ENCODE data around the gene TFCP2L1. TPM values are rescaled to one million over a fixed set of nuclear protein-coding genes. Genes with fewer than 3 reads are reported as not detected.
A peak's percentile ranks its signal among the peaks of the same experiment; 100 is the strongest.
"Not testable (repeated sequence)": the region's sequence is repeated elsewhere in the genome, so short reads cannot be mapped to it uniquely, and the experiment has no call there.

Gene TFCP2L1
- total RNA-seq = 0.11 TPM in 1 of 2 replicates, not detected in the other

- Mint-ChIP-seq H3K27ac (no peak within 1 kb of the TSS), H3K4me1 (ENCODE audit: low read depth) (peaks cover 3% of the 10 kb centered on the region), H3K4me3 (ENCODE audit: low read depth) (peak within 1 kb of the TSS; percentile 47), H3K27me3 (ENCODE audit: low read depth) (peaks cover 28% of the 10 kb centered on the region), H3K9me3 (no peaks in the 10 kb centered on the region), H3K36me3 (ENCODE audit: low read depth) (no peaks in the 10 kb centered on the region)
- DNase-seq (ENCODE audit: low spot score) = peak; percentile 32
- intact Hi-C loops (cut with micrococcal nuclease) = no loop called here
These were observed at the start of gene TFCP2L1 for GRCh38 chr2:121284463-121285449. Gene TFCP2L1 (minus strand): TSS chr2:121285202. CDS start chr2:121285109, 93 bp downstream.

- Mint-ChIP-seq H3K27ac (no peak overlapping the region), H3K36me3 (ENCODE audit: low read depth) (no peaks in the 10 kb centered on the region), H3K27me3 (ENCODE audit: low read depth) (peaks cover 2% of the 10 kb centered on the region), H3K9me3 (no peaks in the 10 kb centered on the region), H3K4me1 (ENCODE audit: low read depth) (no peaks in the 10 kb centered on the region), H3K4me3 (ENCODE audit: low read depth) (no peak overlapping the region)
- intact Hi-C loops (cut with micrococcal nuclease) = no loop called here
- no peak for DNase-seq (ENCODE audit: low spot score)
These were observed 49.0 kb upstream of the TFCP2L1 start for GRCh38 chr2:121333834-121334558.

- intact Hi-C loops (cut with micrococcal nuclease) = no loop called here
- Mint-ChIP-seq H3K27me3 (ENCODE audit: low read depth) (peaks cover 2% of the 10 kb centered on the region), H3K27ac (no peak overlapping the region), H3K4me3 (ENCODE audit: low read depth) (no peak overlapping the region), H3K4me1 (ENCODE audit: low read depth) (no peaks in the 10 kb centered on the region), H3K36me3 (ENCODE audit: low read depth) (no peaks in the 10 kb centered on the region), H3K9me3 (no peaks in the 10 kb centered on the region)
- no peak for DNase-seq (ENCODE audit: low spot score)
These were observed 48.2 kb upstream of the TFCP2L1 start for GRCh38 chr2:121333231-121333630.

- H3K4me1 Mint-ChIP-seq (ENCODE audit: low read depth); H3K27ac Mint-ChIP-seq; intact Hi-C loops (cut with micrococcal nuclease); H3K36me3 Mint-ChIP-seq (ENCODE audit: low read depth); DNase-seq (ENCODE audit: low spot score); H3K27me3 Mint-ChIP-seq (ENCODE audit: low read depth); H3K9me3 Mint-ChIP-seq; H3K4me3 Mint-ChIP-seq (ENCODE audit: low read depth): not testable (repeated sequence)
These were observed 46.3 kb upstream of the TFCP2L1 start for GRCh38 chr2:121331324-121331723.

- H3K36me3 Mint-ChIP-seq (ENCODE audit: low read depth) = no peaks in the 10 kb centered on the region
- no peak overlapping the region for H3K4me3 Mint-ChIP-seq (ENCODE audit: low read depth)
- no peak overlapping the region for H3K27ac Mint-ChIP-seq
- no peaks in the 10 kb centered on the region for H3K4me1 Mint-ChIP-seq (ENCODE audit: low read depth)
- no peaks in the 10 kb centered on the region for H3K9me3 Mint-ChIP-seq
- peaks cover 2% of the 10 kb centered on the region for H3K27me3 Mint-ChIP-seq (ENCODE audit: low read depth)
- no peak for DNase-seq (ENCODE audit: low spot score)
- intact Hi-C loops (cut with micrococcal nuclease) = no loop called here
These were observed 45.9 kb upstream of the TFCP2L1 start for GRCh38 chr2:121330921-121331320.

GRCh38 chr2:121329786-121330185 is 44.8 kb upstream of the TFCP2L1 start:
- peaks cover 4% of the 10 kb centered on the region for H3K27me3 Mint-ChIP-seq (ENCODE audit: low read depth)
- no peak overlapping the region for H3K4me3 Mint-ChIP-seq (ENCODE audit: low read depth)
- no peaks in the 10 kb centered on the region for H3K36me3 Mint-ChIP-seq (ENCODE audit: low read depth)
- no peak overlapping the region for H3K27ac Mint-ChIP-seq
- DNase-seq (ENCODE audit: low spot score) = no peak
- intact Hi-C loops (cut with micrococcal nuclease) = no loop called here
- H3K9me3 Mint-ChIP-seq = no peaks in the 10 kb centered on the region
- no peaks in the 10 kb centered on the region for H3K4me1 Mint-ChIP-seq (ENCODE audit: low read depth)

- Mint-ChIP-seq H3K4me1 (ENCODE audit: low read depth) (no peaks in the 10 kb centered on the region), H3K9me3 (no peaks in the 10 kb centered on the region), H3K27ac (no peak overlapping the region), H3K4me3 (ENCODE audit: low read depth) (no peak overlapping the region), H3K36me3 (ENCODE audit: low read depth) (no peaks in the 10 kb centered on the region), H3K27me3 (ENCODE audit: low read depth) (peaks cover 4% of the 10 kb centered on the region)
- intact Hi-C loops (cut with micrococcal nuclease) = no loop called here
- no peak for DNase-seq (ENCODE audit: low spot score)
These were observed 41.6 kb upstream of the TFCP2L1 start for GRCh38 chr2:121326628-121327027.

GRCh38 chr2:121324601-121325000 is 39.6 kb upstream of the TFCP2L1 start:
- intact Hi-C loops (cut with micrococcal nuclease) = no loop called here
- Mint-ChIP-seq H3K36me3 (ENCODE audit: low read depth) (no peaks in the 10 kb centered on the region), H3K4me3 (ENCODE audit: low read depth) (no peak overlapping the region), H3K27me3 (ENCODE audit: low read depth) (peaks cover 3% of the 10 kb centered on the region), H3K9me3 (no peaks in the 10 kb centered on the region), H3K27ac (no peak overlapping the region), H3K4me1 (ENCODE audit: low read depth) (no peaks in the 10 kb centered on the region)
- DNase-seq (ENCODE audit: low spot score) = no peak

GRCh38 chr2:121321476-121321875 is 36.5 kb upstream of the TFCP2L1 start:
- intact Hi-C loops (cut with micrococcal nuclease) = no loop called here
- no peak for DNase-seq (ENCODE audit: low spot score)
- no peak overlapping the region for H3K4me3 Mint-ChIP-seq (ENCODE audit: low read depth)
- H3K27ac Mint-ChIP-seq = no peak overlapping the region
- H3K36me3 Mint-ChIP-seq (ENCODE audit: low read depth) = no peaks in the 10 kb centered on the region
- peaks cover 2% of the 10 kb centered on the region for H3K27me3 Mint-ChIP-seq (ENCODE audit: low read depth)
- H3K4me1 Mint-ChIP-seq (ENCODE audit: low read depth) = no peaks in the 10 kb centered on the region
- H3K9me3 Mint-ChIP-seq = no peaks in the 10 kb centered on the region

- DNase-seq (ENCODE audit: low spot score) = no peak
- Mint-ChIP-seq H3K27ac (no peak overlapping the region), H3K9me3 (no peaks in the 10 kb centered on the region), H3K27me3 (ENCODE audit: low read depth) (no peaks in the 10 kb centered on the region), H3K4me1 (ENCODE audit: low read depth) (no peaks in the 10 kb centered on the region), H3K4me3 (ENCODE audit: low read depth) (no peak overlapping the region), H3K36me3 (ENCODE audit: low read depth) (no peaks in the 10 kb centered on the region)
- intact Hi-C loops (cut with micrococcal nuclease) = no loop called here
These were observed 34.9 kb upstream of the TFCP2L1 start for GRCh38 chr2:121319941-121320340.

- no peak for DNase-seq (ENCODE audit: low spot score)
- Mint-ChIP-seq H3K36me3 (ENCODE audit: low read depth) (no peaks in the 10 kb centered on the region), H3K9me3 (no peaks in the 10 kb centered on the region), H3K4me1 (ENCODE audit: low read depth) (no peaks in the 10 kb centered on the region), H3K27ac (no peak overlapping the region), H3K4me3 (ENCODE audit: low read depth) (no peak overlapping the region), H3K27me3 (ENCODE audit: low read depth) (peaks cover under 1% of the 10 kb centered on the region)
- intact Hi-C loops (cut with micrococcal nuclease) = no loop called here
These were observed 32.0 kb upstream of the TFCP2L1 start for GRCh38 chr2:121316986-121317385.

GRCh38 chr2:121313701-121314100 is 28.7 kb upstream of the TFCP2L1 start:
- H3K27ac Mint-ChIP-seq; H3K4me3 Mint-ChIP-seq (ENCODE audit: low read depth); intact Hi-C loops (cut with micrococcal nuclease); DNase-seq (ENCODE audit: low spot score); H3K9me3 Mint-ChIP-seq; H3K36me3 Mint-ChIP-seq (ENCODE audit: low read depth); H3K4me1 Mint-ChIP-seq (ENCODE audit: low read depth): not testable (repeated sequence)
- peaks cover 21% of the 10 kb centered on the region for H3K27me3 Mint-ChIP-seq (ENCODE audit: low read depth)

- H3K36me3 Mint-ChIP-seq (ENCODE audit: low read depth) = no peaks in the 10 kb centered on the region
- no peaks in the 10 kb centered on the region for H3K9me3 Mint-ChIP-seq
- intact Hi-C loops (cut with micrococcal nuclease) = no loop called here
- H3K4me3 Mint-ChIP-seq (ENCODE audit: low read depth) = no peak overlapping the region
- peaks cover 6% of the 10 kb centered on the region for H3K4me1 Mint-ChIP-seq (ENCODE audit: low read depth)
- H3K27ac Mint-ChIP-seq = no peak overlapping the region
- H3K27me3 Mint-ChIP-seq (ENCODE audit: low read depth) = peaks cover 37% of the 10 kb centered on the region
- no peak for DNase-seq (ENCODE audit: low spot score)
These were observed 24.8 kb upstream of the TFCP2L1 start for GRCh38 chr2:121309801-121310200.
